Stimulated activated effector memory CD8-positive, alpha-beta T cell treated with anti-CD3 and anti-CD28 coated beads, Interleukin-12 subunit alpha, Interleukin-12 subunit beta, amount 100 ng/mL, for 72 hours (primary cell): ENCODE measurements around the gene ATG3.
A peak's percentile ranks its signal among the peaks of the same experiment; 100 is the strongest.
"Not testable (repeated sequence)": the region's sequence is repeated elsewhere in the genome, so short reads cannot be mapped to it uniquely, and the experiment has no call there.

Source experiments
- ATAC-seq: fragments of 150-1000 bp; cut with Tn5 transposase; 2 replicates; pipeline ENCODE4 v1.10.0; 2021
- DNase-seq, 2 donors: peaks; one replicate each; pipeline ENCODE4 v3.0.0; 2021 to 2022; ENCODE audit warnings: low spot score in 2 of 2
- H3K27ac Mint-ChIP-seq: one replicate; pipeline ENCODE4 v1.8.0; 2022; ENCODE audit warnings: mild to moderate bottlenecking, mixed read lengths
- H3K36me3 Mint-ChIP-seq: one replicate; pipeline ENCODE4 v1.8.0; 2022; ENCODE audit warnings: mild to moderate bottlenecking, mixed read lengths
- H3K4me1 Mint-ChIP-seq: one replicate; pipeline ENCODE4 v1.8.0; 2022; ENCODE audit warnings: mixed read lengths
- H3K4me3 Mint-ChIP-seq: one replicate; pipeline ENCODE4 v1.8.0; 2022; ENCODE audit warnings: mild to moderate bottlenecking, mixed read lengths
- H3K9me3 Mint-ChIP-seq: one replicate; pipeline ENCODE4 v1.8.0; 2022; ENCODE audit warnings: mixed read lengths

The ATG3 gene

DNA sequence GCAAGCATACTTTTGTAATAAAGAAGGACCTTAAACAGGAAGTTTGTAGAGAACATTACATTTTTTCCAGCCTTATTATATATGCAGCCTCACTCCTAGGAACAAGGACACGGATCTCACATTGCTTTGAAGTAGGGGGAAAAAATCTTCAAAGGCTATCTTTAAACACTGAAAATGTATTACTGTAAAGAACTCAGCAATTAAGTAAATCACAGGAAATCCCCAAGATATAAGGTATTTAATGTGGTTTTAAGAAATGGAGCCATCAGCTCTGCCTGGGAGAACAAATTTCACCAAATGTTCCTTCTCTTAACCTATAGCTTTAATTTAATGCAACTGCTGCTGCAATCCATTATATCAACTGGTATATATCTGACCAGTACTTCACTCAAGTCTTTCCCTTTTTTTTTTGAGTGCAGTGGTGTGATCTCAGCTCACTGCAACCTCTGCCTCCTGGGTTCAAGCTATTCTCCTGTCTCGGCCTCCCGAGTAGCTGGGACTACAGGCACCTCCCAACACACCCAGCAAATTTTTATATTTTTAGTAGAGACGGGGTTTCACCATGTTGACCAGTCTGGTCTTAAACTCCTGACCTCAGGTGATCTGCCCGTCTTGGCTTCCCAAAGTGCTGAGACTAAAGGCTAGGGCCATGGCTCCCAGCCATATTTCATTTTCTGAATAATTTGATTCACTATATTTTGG is 65.2 kb downstream of the ATG3 start:
- peak overlapping the region; percentile 89 for H3K27ac Mint-ChIP-seq
- DNase-seq (no peak), ATAC-seq (no peak)
- H3K4me3 Mint-ChIP-seq, result peak overlapping the region; percentile 80
- H3K4me1 Mint-ChIP-seq, result peaks cover 50% of the 10 kb centered on the region
- peaks cover 4% of the 10 kb centered on the region for H3K9me3 Mint-ChIP-seq
- peaks cover 6% of the 10 kb centered on the region for H3K36me3 Mint-ChIP-seq

DNA sequence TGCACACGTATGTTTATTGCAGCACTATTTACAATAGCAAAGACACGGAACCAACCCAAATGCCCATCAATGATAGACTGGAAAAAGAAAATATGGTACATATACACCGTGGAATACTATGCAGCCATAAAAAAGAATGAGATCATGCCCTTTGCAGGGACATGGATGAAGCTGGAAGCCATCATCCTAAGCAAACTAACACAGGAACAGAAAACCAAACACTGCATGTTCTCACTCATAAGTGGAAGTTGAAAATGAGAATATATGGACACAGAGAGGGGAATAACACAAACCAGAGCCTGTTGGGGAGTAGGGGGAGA is 67.4 kb downstream of the ATG3 start:
- not testable (repeated sequence) for H3K36me3 Mint-ChIP-seq, H3K9me3 Mint-ChIP-seq, H3K4me3 Mint-ChIP-seq, DNase-seq, ATAC-seq, H3K27ac Mint-ChIP-seq
- H3K4me1 Mint-ChIP-seq, result peaks cover 65% of the 10 kb centered on the region

DNA sequence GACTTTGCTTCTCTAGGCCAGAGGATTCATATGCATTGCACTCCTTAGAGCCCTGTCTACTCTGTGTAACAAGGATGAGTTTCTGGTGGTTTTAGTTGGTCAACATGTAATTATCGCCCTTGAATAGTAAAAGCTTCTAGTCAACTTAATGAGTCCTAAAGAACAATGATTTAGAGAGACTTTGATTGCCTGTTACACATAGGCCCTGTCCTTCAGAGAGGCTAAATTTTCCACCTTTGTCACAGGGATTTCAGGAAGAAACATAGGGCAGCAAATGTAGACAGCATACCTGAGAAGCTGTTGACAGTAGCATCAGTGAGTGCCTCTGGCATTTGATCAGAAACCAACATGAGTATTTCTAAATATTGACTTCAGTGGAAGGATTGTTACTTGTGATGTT is 69.6 kb downstream of the ATG3 start:
- H3K36me3 Mint-ChIP-seq, result peaks cover 10% of the 10 kb centered on the region
- no peak for DNase-seq
- H3K27ac Mint-ChIP-seq, result peak overlapping the region; percentile 71
- peaks cover 4% of the 10 kb centered on the region for H3K9me3 Mint-ChIP-seq
- no peak for ATAC-seq
- H3K4me3 Mint-ChIP-seq, result peak overlapping the region; percentile 10
- peaks cover 66% of the 10 kb centered on the region for H3K4me1 Mint-ChIP-seq

DNA sequence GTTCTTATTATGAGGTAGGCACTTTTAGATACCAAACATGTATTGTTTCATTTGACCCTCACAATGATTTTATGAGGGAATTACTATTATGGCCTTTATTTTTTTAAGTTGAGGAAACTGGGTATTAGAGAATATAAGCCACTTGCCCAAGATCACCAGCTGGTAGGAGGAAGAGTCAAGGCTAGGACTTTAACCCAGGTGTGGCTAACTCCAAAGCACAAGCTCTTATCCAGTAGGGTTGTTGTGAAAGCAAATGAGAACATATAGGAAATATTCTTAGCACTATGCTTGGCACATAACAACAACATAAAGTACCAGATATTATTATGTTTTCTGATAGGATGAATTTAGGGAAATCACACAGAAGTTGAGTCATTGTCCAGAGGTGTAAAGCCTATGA is 70.4 kb downstream of the ATG3 start:
- no peak for ATAC-seq
- H3K9me3 Mint-ChIP-seq, result peaks cover 4% of the 10 kb centered on the region
- no peak for DNase-seq
- H3K36me3 Mint-ChIP-seq, result peaks cover 10% of the 10 kb centered on the region
- peaks cover 61% of the 10 kb centered on the region for H3K4me1 Mint-ChIP-seq
- H3K27ac Mint-ChIP-seq, result peak overlapping the region; percentile 71
- H3K4me3 Mint-ChIP-seq, result peak overlapping the region; percentile 38

DNA sequence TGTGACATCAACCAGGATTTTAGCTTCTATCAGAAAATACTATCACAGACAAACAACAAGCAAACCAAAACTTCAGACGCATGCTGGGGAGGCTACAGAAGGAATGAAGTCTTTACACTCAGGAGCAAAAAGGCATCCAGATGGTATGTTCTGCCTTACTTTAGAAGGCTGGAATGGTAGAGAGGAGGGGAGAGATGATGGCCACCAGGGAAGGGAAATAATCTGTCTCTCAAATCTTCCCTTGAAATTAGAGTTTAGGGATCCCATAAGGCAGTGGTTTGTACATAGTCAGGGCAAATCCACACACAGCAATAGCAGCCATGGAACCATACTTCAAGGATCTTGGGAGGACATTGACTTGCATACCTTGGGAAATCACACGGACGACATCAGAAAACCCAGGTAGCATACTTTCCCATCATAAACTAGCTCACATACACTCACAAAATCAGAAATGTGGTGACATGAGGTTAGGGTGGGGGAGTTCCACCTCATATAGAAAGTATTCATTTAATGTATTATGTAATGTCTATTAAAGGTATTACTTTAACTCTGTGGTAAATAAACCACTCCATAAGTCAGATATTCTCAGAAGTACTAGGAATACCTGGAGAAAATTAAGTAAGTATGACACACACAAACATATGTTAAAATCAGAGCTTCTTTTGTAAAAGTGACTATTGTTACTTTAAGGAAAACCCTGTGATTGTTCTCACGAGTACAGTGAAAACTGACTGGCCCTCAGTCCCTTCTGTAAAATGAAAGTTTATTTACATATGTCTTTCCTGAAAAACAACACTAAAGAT is 71.9 kb downstream of the ATG3 start:
- H3K4me1 Mint-ChIP-seq, result peaks cover 47% of the 10 kb centered on the region
- H3K4me3 Mint-ChIP-seq, result peak overlapping the region; percentile 38
- H3K27ac Mint-ChIP-seq, result peak overlapping the region; percentile 71
- no peak for DNase-seq
- peaks cover 4% of the 10 kb centered on the region for H3K9me3 Mint-ChIP-seq
- peak; percentile 58 for ATAC-seq
- H3K36me3 Mint-ChIP-seq, result peaks cover 10% of the 10 kb centered on the region

DNA sequence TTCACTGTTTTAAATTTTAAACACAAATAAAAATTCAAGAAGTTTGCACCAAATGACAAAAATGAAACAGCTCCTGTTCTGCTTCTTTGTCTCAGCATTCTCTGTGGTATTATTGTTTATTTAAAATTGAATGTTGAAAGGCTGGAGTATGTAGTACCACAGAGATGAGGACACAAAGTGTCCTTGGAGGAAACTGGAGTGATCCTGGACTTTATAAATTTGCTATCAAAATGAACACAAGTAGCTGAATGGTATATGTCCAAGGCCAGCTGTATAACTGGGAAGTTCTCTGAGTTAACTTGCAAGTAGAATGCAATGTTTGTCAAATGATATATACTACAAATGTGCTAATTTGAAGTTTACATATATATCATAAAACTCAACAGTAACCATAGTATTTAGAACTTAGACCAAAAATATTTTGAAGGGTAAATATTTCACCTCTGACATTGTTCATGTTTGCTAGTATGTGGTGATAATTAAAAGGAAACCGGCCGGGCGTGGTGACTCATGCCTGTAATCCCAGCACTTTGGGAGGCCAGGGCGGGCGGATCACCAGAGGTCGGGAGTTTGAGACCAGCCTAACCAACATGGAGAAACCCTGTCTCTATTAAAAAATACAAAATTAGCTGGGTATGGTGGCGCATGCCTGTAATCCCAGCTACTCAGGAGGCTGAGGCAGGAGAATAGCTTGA is 74.8 kb downstream of the ATG3 start:
- no peak overlapping the region for H3K4me3 Mint-ChIP-seq
- DNase-seq (no peak), ATAC-seq (no peak)
- no peaks in the 10 kb centered on the region for H3K9me3 Mint-ChIP-seq
- no peak overlapping the region for H3K27ac Mint-ChIP-seq
- H3K36me3 Mint-ChIP-seq, result peaks cover 4% of the 10 kb centered on the region
- H3K4me1 Mint-ChIP-seq, result peaks cover 42% of the 10 kb centered on the region

DNA sequence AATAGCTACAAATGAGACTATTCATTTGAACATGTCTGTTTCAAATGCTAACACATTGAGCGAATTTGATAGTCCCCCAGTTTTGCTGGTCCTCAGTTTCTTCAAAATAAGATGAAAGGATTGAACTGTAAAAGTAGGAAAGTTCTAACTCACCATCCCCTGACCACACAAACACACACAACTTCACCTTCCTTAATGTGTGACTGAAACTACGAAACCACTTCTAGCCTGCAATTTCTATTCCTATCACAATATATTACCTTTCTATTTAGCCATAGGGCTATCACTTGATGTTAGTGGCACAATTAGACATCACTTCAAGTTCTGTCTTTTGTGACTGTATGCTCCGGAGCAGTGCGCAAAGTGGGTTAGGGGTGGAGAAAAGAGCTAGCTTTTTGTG is 77.4 kb downstream of the ATG3 start:
- DNase-seq (no peak), ATAC-seq (no peak)
- H3K27ac Mint-ChIP-seq, result no peak overlapping the region
- peaks cover 37% of the 10 kb centered on the region for H3K4me1 Mint-ChIP-seq
- no peak overlapping the region for H3K4me3 Mint-ChIP-seq
- peaks cover 4% of the 10 kb centered on the region for H3K36me3 Mint-ChIP-seq
- H3K9me3 Mint-ChIP-seq, result peaks cover 2% of the 10 kb centered on the region

DNA sequence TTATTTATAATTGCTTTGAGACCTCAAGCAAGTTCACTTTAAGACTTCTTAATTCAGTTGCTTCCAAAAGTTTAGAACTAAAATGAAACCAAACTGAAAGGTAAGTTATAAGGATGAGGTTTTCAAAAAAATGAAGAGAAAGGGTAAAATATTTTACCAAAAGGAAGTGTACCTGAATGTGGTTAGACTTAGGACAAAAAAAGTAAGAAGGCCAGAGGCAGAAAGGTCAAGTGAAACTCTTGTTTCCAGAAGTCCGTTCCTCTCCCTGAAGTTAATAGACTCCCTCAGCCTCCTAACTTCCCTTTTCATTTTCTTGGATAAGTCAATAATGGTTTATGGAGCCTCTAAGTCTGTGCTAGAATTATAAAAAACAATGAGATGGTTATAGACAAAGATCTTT is 79.1 kb downstream of the ATG3 start:
- H3K9me3 Mint-ChIP-seq, result peaks cover 2% of the 10 kb centered on the region
- ATAC-seq, result no peak
- peaks cover 37% of the 10 kb centered on the region for H3K4me1 Mint-ChIP-seq
- peak overlapping the region; percentile 9 for H3K4me3 Mint-ChIP-seq
- H3K36me3 Mint-ChIP-seq, result peaks cover 5% of the 10 kb centered on the region
- H3K27ac Mint-ChIP-seq, result no peak overlapping the region
- no peak for DNase-seq
